ENCODE data around the gene TMC5. TPM values are rescaled to one million over a fixed set of nuclear protein-coding genes. Genes with fewer than 3 reads are reported as not detected.
"Not testable (repeated sequence)": the region's sequence is repeated elsewhere in the genome, so short reads cannot be mapped to it uniquely, and the experiment has no call there.

Gene TMC5
- total RNA-seq (1 to 10 TPM; 4.5 to 7.1 TPM), polyA plus RNA-seq (ENCODE audit: insufficient read depth, low read depth, low replicate concordance) (27.7 TPM)
- long read RNA-seq, donor 1, partial matches to known transcripts = 10 of 11 reads
- long read RNA-seq, donor 1, other reads (novel, unspliced or antisense) = 0 of 11 reads
- long read RNA-seq, donor 2, partial matches to known transcripts = 12 of 12 reads
- long read RNA-seq, donor 2, other reads (novel, unspliced or antisense) = 0 of 12 reads

GRCh38 chr16:19417640-19418039, at the start of gene TMC5:
TMC5 (plus strand) TSS chr16:19417883; CDS start chr16:19440039, 22,156 bp downstream.
- Histone ChIP-seq H3K27ac (no peak within 1 kb of the TSS), H3K4me1 (no peaks in the 10 kb centered on the region), H3K27me3 (no peaks in the 10 kb centered on the region), H3K9me3 (no peaks in the 10 kb centered on the region), H3K36me3 (ENCODE audit: low read depth, missing control alignments) (no peaks in the 10 kb centered on the region), H3K4me3 (no peak within 1 kb of the TSS)
- TF ChIP-seq, protein P1, sequence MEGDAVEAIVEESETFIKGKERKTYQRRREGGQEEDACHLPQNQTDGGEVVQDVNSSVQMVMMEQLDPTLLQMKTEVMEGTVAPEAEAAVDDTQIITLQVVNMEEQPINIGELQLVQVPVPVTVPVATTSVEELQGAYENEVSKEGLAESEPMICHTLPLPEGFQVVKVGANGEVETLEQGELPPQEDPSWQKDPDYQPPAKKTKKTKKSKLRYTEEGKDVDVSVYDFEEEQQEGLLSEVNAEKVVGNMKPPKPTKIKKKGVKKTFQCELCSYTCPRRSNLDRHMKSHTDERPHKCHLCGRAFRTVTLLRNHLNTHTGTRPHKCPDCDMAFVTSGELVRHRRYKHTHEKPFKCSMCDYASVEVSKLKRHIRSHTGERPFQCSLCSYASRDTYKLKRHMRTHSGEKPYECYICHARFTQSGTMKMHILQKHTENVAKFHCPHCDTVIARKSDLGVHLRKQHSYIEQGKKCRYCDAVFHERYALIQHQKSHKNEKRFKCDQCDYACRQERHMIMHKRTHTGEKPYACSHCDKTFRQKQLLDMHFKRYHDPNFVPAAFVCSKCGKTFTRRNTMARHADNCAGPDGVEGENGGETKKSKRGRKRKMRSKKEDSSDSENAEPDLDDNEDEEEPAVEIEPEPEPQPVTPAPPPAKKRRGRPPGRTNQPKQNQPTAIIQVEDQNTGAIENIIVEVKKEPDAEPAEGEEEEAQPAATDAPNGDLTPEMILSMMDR (IDR thresholded peaks at IDR 0.05) = no peak
- no peak for TF ChIP-seq POLR2A (IDR thresholded peaks at IDR 0.05)
- 63 to 66% methylated on average over 12 of the region's 12 CpGs for WGBS, 2 donors
- DNase-seq = no peak
- intact Hi-C loops (cut with DNase I; ENCODE audit: low total_unique reads) = no loop called here

DNA sequence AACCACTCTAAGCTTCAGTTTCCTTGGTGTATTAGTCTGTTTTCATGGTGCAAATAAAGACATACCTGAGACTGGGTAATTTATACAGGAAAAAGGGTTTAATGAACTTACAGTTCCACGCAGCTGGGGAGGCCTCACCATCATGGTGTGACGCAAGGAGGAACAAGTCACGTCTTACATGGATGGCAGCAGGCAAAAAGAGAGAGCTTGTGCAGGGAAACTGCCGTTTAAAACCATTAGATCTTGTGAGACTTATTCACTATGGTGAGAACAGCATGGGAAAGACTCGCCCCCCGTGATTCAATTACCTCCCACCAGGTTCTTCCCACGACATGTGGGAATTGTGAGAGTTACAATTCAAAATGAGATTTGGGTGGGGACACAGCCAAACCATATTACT, 45.1 kb upstream of the TMC5 start:
- intact Hi-C loops (cut with DNase I; ENCODE audit: low total_unique reads); DNase-seq: not testable (repeated sequence)
- 88 to 90% methylated on average over 7 of the region's 7 CpGs for WGBS, 2 donors

DNA sequence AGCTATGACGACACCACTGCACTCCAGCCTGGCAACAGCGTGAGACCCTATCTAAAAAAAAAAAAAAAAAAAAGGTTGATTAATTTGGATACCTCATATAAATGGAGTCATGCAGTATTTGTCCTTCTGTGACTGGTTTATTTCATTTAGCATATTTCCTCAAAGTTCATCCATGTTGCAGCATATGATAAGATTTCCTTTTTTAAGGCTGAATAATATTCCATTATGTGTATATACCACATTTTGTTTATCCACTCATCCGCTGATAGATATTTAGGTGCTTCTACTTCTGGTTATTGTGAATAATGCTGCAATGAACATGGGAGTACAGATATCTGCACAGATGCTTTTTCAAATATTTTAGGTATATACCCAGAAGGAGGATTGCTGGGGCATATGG, 43.3 kb upstream of the TMC5 start:
- Histone ChIP-seq H3K4me3 (no peak overlapping the region), H3K36me3 (ENCODE audit: low read depth, missing control alignments) (no peaks in the 10 kb centered on the region), H3K27ac (no peak overlapping the region), H3K4me1 (no peaks in the 10 kb centered on the region), H3K9me3 (no peaks in the 10 kb centered on the region), H3K27me3 (no peaks in the 10 kb centered on the region)
- DNase-seq = no peak
- no peak for TF ChIP-seq POLR2A (IDR thresholded peaks at IDR 0.05)
- TF ChIP-seq, protein P1 (IDR thresholded peaks at IDR 0.05) = no peak
- WGBS, 2 donors = 92 to 93% methylated on average over 3 of the region's 3 CpGs
- intact Hi-C loops (cut with DNase I; ENCODE audit: low total_unique reads) = no loop called here

More for the DNA sequence above, 45.1 kb upstream of the TMC5 start:
- H3K27ac ChIP-seq; H3K4me3 ChIP-seq; H3K27me3 ChIP-seq; H3K4me1 ChIP-seq; H3K9me3 ChIP-seq; H3K36me3 ChIP-seq (ENCODE audit: low read depth, missing control alignments): not testable (repeated sequence)

- Histone ChIP-seq H3K36me3 (ENCODE audit: low read depth, missing control alignments) (no peaks in the 10 kb centered on the region), H3K4me1 (no peaks in the 10 kb centered on the region), H3K27me3 (no peaks in the 10 kb centered on the region), H3K9me3 (no peaks in the 10 kb centered on the region), H3K27ac (no peak overlapping the region), H3K4me3 (no peak overlapping the region)
- intact Hi-C loops (cut with DNase I; ENCODE audit: low total_unique reads) = loop anchor here (5.0 kb wide), 1 partner anchor 288 kb away; no protein-coding TSS in a partner anchor
- DNase-seq = peak; percentile 52
- WGBS, 2 donors = 37 to 38% methylated on average over 4 of the region's 4 CpGs
- TF ChIP-seq, protein P1 (IDR thresholded peaks at IDR 0.05) = peak; percentile 81 to 88 (median 87)
- no peak for TF ChIP-seq POLR2A (IDR thresholded peaks at IDR 0.05)
These were observed 42.0 kb upstream of the TMC5 start for GRCh38 chr16:19375561-19376158.

DNA sequence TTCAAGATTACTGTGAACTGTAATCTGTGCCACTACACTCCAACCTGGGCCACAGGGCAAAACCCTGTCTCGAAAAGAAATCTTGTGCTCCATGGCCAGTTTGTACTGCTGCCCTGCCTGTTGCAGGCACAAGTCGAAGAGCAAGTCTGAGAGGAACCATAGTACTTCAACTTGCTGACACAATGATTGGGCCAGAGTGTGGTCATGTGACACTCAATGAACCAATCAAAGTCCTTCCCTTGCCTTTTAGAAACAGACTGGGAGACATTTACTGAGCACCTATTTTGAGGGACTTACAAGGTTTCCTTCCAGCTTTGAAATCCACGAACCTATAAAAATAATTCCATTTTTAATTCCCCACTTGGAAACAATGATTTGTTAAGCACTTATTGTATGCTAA, 39.8 kb upstream of the TMC5 start:
- whole genome bisulfite sequencing, 2 donors = 50 to 57% methylated on average over 3 of the region's 3 CpGs
- intact Hi-C loops (cut with DNase I; ENCODE audit: low total_unique reads) = loop anchor here (5.0 kb wide), 1 partner anchor 291 kb away; no protein-coding TSS in a partner anchor

More for the DNA sequence above, 39.8 kb upstream of the TMC5 start:
- H3K4me1 ChIP-seq = no peaks in the 10 kb centered on the region
- DNase-seq = peak; percentile 18
- TF ChIP-seq, protein P1 (IDR thresholded peaks at IDR 0.05) = no peak
- no peak for TF ChIP-seq POLR2A (IDR thresholded peaks at IDR 0.05)
- H3K4me3 ChIP-seq = no peak overlapping the region
- H3K27me3 ChIP-seq = no peaks in the 10 kb centered on the region
- H3K36me3 ChIP-seq (ENCODE audit: low read depth, missing control alignments) = no peaks in the 10 kb centered on the region
- H3K27ac ChIP-seq = no peak overlapping the region
- no peaks in the 10 kb centered on the region for H3K9me3 ChIP-seq
